Kidney tubule cell (primary cell): ENCODE measurements around the gene KCNQ1.

Experiments used
- DNase-seq: peaks from one replicate; pipeline ENCODE4 v3.0.0-alpha.2; 2018; ENCODE audit warnings: low spot score

Gene KCNQ1

DNA sequence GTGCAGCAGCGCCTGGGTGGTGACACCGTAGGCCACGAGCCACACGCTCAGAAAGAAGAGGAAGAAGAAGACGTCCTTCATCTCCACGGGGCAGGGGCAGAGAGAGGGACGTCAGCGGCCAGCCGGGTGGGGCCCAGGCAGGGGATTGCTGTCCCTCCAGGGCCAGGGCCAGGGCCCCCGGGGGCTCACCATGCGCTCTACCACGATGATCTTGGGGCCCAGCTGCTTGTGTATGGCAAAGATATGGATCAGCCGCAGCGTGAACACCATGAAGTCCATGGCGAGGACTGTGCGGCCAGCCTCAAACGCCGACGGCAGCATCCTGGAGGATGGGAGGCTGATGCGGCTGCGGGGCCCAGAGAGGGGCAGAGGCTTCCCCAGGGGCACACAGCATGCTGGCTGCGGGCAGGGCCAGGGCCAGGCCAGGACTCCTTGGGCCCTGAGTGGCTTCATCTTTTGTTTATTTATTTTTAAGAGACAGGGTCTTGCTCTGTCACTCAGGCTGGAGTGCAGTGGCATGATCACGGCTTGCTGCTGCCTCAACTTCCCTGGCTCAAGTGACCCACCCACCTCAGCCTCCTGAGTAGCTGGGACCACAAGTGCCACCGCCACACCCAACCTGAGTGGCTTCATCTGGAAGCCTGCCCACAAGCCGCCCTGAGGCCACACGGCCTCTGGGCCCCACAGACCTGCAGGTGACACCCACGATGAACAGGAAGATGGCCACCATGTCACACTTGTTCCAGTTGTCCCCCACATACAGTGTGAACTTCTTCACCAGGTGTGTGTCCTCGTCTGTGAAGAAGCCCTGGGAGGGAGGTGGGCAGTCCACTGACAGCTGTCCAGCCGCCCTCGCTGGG, 33.1 kb upstream of the KCNQ1 start:
- DNase-seq, result no peak

DNA sequence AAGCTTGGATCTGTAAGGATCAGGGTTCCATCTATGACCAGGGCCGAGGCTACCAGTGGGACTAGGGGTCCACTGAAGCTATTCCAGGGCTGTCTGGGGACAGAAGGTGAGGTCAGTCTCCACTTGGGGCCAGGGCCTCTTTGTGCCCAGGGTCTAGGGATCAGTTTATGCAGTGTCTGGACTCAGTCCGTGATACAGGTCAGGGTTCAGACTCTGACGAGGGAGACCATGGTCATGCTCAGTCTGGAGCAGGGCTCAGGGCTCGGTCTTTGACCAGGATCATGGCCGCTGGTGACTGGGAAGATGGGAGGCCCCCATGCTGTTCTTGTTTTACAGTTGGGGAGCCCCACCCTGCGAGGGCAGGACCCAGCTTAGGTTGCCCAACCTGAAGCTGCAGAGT, 32.5 kb upstream of the KCNQ1 start:
- DNase-seq, result no peak

- no peak for DNase-seq
Measured at GRCh38 chr11:2413742-2414579, 30.8 kb upstream of the KCNQ1 start.

GRCh38 chr11:2414616-2415015, 30.2 kb upstream of the KCNQ1 start:
- no peak for DNase-seq

GRCh38 chr11:2415171-2415570, 29.6 kb upstream of the KCNQ1 start:
- no peak for DNase-seq

DNA sequence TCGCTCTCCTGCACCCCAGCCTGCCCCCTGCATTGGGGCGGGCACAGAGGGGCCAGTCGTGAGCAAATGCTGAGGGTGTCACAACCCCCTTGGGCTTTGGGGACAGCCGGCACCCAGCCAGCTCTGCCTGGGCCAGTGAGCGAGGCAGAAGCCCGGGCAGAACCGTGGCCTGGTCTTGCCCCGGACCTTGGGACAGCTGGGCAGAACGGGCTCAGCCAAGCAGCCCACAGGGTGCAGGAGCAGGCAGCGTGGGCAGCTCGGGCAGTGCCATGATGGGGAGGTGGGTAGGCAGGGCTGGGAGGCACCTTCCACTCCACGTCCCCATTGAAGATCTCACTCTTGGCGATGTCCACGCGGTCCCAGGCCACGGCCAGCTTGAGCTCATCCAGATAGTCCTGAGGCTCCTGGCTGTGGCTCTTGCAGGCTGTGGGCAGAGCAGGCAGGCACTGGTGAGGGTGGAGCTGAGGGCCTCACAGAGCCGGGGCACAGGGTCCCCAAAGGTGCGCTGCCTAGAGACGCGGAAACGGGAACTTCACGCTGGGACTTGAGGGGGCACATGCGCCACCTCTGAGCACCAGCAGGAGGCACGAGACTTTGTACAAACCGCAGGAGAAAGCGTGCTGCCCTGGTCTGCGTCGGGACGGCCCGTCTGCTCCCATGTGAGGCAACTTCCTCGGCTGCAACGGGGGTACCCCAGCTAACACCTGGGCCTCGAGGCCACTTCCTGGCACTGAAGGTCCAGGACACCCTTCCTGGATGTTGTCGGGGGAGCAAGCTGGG, 29.0 kb upstream of the KCNQ1 start:
- DNase-seq, result no peak

- no peak for DNase-seq
Measured at GRCh38 chr11:2416765-2417164, 28.0 kb upstream of the KCNQ1 start.

DNA sequence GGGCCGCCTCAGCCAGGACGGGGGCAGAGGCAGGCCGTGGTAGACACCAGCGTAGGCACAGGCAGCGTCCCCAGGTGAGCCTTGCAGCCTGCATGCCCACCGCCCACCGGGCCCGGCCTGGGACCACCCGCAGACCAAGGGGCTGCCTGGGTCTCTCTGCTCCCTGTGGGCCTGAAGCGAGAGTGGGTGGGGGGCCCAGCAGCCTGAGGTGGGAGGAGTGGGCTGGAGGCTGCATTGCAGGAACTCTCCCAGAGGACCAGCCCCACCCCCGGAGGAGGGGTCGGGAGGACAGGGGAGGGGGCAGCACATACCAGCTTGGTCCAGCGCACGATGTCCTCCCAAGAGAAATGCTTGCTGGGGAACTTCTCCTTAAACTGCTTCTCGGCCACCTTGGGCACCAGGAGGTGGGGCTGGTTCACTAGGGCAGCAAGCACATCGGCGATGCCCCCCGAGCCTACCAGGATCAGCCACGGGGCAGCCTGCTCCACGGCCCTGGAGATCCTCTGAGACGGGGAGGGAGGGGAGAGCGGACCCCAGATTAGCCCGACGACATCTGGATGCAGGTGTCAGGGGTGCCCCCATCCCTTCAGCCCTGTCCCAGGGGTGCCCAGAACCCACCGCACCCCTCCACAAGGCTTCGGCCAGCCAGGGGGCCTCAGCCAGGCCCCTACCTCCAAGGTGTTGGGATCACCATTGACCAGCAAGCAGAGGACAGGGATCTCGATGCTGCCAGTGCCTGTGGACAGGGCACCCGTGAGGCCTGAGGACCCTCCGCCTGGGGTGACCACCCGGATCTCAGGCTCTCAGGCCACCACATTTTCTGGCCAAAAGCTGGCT, 26.7 kb upstream of the KCNQ1 start:
- no peak for DNase-seq

DNA sequence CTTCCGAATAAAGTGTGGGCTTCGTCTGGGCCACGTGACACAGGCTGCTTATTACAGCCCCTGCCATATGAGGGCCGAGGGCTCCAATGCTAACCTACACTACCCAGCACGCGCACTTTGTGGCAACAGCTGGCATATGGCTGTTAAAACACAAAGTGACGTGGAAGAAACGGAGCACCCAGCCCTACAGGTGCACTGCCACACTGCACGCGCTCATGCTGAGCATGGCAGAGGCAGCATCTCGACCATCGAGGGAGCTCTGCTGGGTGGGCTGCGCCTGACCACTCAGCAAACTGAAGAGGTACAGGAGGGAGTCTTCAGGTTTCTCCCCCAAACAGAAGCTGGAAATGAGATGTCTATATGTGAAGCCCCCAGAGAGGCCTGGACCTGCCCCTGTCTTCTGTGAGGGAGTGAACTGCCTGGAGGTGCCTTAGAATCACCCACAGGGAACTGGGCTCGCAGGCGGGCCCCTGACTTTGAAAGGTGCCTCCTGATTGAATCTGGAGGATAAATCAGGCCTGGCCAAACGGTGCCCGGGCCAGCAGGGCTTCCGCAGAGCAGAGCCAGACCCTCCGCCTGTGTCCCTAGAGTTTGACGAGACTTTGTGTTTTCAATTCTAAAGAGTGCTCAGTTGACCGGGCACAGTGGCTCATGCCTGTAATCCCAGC, 26.0 kb upstream of the KCNQ1 start:
- DNase-seq, result no peak

DNA sequence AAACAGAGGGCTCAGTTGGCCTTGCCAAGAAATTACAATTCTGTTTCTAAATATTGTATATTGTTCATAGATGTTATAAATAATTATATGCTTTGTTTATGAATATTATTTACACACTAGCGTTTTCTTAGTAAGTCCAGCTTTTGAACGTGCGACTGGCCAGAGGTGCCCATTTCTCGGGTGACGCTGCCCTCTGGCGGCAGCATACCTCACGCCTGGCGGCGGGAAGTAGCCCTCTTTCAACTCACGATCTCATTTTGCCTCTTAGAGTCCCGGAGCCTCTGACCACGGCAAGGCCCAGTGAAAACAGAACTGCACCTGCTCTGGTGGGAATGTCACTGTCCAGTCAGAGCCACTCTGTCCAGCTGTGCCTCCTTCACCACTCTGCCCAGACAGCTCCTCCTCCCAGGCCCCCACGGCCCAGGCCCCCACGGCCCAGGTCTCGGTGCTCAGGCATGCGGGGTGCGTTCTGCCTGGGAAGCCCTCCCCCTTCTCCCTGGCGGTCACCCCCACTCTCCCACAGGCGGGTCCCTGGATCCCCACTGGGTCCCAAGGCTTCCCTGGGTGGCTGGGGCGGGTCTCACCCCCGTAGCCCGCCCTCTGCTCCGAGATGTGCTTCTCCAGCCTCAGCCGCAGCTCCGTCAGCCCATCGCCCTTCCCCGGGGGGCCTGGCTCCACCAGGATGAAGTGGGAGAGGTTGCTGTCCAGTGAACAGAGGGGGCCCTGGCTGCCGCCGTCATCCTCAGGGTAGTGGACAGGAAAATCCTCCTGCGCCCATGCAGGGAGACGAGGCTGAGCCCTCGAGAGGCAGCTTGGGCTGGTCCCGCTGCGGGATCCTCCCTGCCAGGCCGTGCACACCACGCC, 24.9 kb upstream of the KCNQ1 start:
- DNase-seq, result peak; percentile 72

DNA sequence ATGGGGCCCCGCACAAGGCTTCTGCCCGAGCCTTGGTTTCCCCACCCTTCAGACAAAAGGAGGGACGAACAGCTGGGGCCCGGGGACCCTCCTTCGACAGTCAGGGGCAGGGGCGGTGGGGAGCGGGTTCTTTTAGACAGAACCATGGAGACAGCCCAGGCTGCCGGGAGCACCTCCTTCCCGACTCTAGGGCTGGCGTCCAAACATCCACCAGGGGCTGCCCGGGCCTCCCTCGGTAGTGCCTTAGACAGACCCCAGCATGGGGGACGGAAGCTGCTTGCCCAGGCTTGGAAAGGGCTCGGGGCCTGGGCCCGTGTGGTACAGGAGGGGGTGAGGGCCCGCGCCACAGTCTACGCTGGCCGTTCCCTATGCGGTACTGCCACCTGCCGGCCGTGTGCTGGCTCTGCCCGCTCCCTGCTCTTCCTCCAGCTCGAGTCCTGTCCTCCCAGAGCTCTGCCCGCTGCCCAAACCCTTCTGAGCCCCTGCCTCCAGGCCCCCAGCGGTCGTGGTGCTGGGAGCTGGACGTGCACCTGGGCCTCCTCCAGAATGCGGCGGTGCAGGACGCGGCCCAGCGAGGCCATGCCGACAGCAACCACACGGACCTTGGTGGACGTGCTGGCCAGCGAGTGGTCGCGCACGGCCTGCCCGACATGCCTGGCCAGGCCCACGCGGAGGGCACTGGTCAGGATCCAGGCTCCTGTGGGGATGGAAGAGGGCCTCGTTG, 24.1 kb upstream of the KCNQ1 start:
- DNase-seq, result peak; percentile 67

DNA sequence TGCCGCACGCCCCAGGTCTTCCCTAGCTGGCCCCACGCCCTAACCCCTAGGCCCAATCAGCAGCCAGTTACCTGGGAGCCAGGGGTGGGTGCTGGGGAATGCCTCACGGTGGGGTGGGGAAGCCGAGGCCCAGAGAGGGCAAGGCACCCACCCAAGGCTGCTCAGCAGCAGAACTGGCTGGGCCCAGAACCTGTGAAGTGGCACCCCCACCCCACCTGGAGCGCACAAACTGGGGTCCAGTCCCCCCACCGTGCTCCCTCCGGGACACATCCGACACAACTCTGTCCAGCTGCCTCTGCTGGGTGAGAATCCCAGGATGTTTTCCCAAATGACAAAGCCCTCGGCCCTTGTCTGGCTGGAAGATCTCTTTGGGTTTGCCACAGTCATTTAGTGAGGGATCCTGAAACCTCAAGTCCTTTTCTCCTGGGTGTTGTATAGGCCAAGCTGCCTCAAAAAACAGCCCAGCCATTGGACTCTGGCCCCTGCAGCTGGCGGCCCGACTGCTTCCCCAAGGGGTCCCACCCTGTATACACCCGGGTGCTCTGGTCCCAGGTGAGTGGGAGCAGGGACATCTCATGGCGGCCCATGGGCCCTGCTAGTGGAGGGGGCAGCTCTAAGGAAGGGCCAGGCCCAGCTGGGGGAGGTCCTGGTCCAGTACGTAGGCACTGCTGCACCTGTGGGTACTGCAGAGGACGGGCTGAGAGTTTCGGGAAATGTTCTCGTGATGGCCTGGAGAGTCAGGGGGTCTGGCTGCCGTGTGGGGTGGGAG, 23.4 kb upstream of the KCNQ1 start:
- DNase-seq, result no peak

GRCh38 chr11:2421996-2422395, 22.8 kb upstream of the KCNQ1 start:
- DNase-seq, result no peak

DNA sequence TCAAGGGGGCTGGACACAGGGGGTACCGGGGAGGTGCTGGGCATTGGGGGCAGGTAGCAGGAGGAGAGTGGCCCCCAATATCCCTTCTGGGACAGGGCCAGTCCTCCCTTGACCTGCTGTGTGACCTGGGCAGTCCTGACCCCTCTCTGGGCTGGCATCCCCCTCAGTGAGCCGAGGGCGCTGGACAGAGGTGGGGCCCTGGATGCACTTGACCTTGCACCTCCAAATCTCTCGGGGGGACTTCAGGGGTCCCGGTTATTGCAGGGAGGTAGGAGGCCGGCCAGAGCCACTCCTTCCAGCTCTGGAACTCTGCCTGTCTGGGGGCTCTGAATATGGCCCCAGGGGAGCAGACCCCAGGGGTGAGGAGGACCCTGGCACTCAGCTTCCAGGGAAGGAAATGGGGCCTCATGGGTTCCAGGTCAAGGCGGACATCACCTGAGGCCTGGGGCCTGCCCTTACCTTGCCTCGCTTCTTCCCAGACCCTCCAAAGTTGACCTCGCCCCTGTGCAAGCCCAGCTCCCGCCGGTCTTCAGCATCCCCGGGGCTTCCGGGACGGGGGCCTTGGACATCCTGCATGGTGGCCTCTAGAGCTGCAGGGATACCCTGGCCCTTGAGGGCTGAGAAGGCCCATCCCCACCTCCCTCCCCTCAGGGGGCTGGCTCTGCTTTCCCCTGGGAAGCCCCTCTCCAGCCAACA, 22.2 kb upstream of the KCNQ1 start:
- DNase-seq, result no peak

DNA sequence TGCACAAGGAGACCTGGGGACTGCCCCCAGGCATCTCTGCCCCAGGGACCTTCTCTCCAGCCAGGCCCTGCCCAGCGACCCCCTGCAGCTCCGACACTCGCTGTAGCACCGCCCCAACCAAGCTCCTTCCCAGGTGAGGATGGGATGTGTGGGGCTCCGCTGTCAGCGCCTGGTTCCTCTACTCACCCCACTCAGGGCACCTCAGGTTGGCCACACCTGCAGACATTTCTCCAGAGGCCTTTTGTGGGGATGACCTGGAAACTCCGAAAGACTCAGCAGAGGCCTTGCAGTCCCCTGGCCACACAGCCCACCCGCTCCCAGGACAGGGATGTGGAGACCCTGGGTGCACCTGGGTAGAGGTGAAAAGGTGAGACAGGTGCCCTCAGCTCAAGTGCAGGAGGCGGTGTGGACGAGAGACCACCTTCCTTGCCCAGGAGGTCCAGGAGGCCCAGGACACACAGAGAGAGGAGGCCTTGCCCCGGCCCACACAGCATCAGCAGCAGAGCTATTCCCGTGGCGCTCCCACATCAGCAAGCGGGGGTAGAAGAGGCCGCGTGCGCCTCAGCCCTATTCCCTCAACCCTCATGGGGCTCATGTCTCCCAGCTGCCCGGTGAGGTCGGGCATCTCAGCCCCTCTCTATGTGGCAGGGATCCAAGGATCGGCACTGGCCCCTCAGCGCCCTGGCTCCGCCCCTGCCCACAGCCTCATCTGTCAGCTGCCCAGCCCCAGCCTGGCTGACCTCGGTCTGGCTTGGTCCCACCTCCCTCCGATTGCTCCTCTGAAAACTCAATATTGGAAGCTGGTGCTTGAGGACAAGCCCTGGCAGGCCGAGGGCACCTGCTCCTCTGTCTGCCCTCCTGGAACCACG, 21.4 kb upstream of the KCNQ1 start:
- DNase-seq, result no peak

- no peak for DNase-seq
Measured at GRCh38 chr11:2424811-2425495, 19.9 kb upstream of the KCNQ1 start.
